Kidney (tissue), 14 donors: ENCODE measurements around the gene ALDH4A1. TPM values are rescaled to one million over a fixed set of nuclear protein-coding genes. Genes with fewer than 3 reads are reported as not detected.
A peak's percentile ranks its signal among the peaks of the same experiment; 100 is the strongest.

Experiments
- DNase-seq, 5 donors: peaks; one replicate each; pipeline ENCODE4 v3.0.0-alpha.2; 2013 to 2020
- FAIRE-seq: peaks from 2 replicates; lab custom pipeline; 2012; peaks lifted over from hg19 to GRCh38; lab: Jason Lieb, UNC
- H3K27ac ChIP-seq, 2 donors: one replicate each; pipeline ENCODE4 v1.7.0; 2013; ENCODE audit warnings: low read depth in 2 of 2, low read length in 2 of 2, inconsistent platforms in 1 of 2
- H3K27me3 ChIP-seq: one replicate; pipeline ENCODE4 v1.7.1; 2013; ENCODE audit warnings: low read length, inconsistent platforms; ENCODE audit not compliant: control insufficient read depth, insufficient read depth
- H3K36me3 ChIP-seq, 3 donors: one replicate each; pipeline versions ENCODE4 v1.7.0 to v1.7.1; 2013; ENCODE audit warnings: low read length in 3 of 3, control low read depth in 1 of 3, inconsistent platforms in 1 of 3; ENCODE audit not compliant: insufficient read depth in 3 of 3, control insufficient read depth in 2 of 3
- H3K4me1 ChIP-seq, 3 donors: one replicate each; pipeline versions ENCODE4 v1.7.0 to v1.7.1; 2013; ENCODE audit warnings: low read length in 3 of 3, inconsistent platforms in 1 of 3, low read depth in 1 of 3; ENCODE audit not compliant: control insufficient read depth in 2 of 3, insufficient read depth in 2 of 3
- H3K4me3 ChIP-seq, 3 donors: one replicate each; pipeline versions ENCODE4 v1.7.0 to v1.8.1; 2013; ENCODE audit warnings: low read length in 3 of 3, control low read depth in 1 of 3, inconsistent platforms in 1 of 3
- H3K9ac ChIP-seq, 3 donors: one replicate each; pipeline versions ENCODE4 v1.7.0 to v1.7.1; 2013; ENCODE audit warnings: low read length in 3 of 3, control low read depth in 1 of 3, inconsistent platforms in 1 of 3
- H3K9me3 ChIP-seq, 3 donors: one replicate each; pipeline versions ENCODE4 v1.7.0 to v1.7.1; 2013; ENCODE audit warnings: low read length in 3 of 3, control low read depth in 1 of 3, inconsistent platforms in 1 of 3; ENCODE audit not compliant: control insufficient read depth in 2 of 3, insufficient read depth in 1 of 3
- CTCF ChIP-seq: IDR thresholded peaks from 3 replicates; pipeline ENCODE4 v1.5.1; 2012; ENCODE audit warnings: mild to moderate bottlenecking, moderate library complexity, borderline replicate concordance; ENCODE audit not compliant: insufficient read depth; ENCODE audit errors: extremely low read depth
- intact Hi-C: fragments of 100-400 bp; cut with DNase I; formaldehyde crosslinking; loops from one replicate; pipeline ENCODE4 v1.11.1; 2022
- polyA plus RNA-seq: library from polyadenylated mRNA; stranded (reverse); fragments of 350-450 nt; fragmentation: Illumina TruSeq; extraction: RNeasy Lipid Tissue Mini Kit (QIAGEN cat#74804); gene quantifications from one replicate; pipeline ENCODE4 v1.2.3, GENCODE V29; 2014; ENCODE audit warnings: low read depth, low replicate concordance; ENCODE audit not compliant: insufficient read depth
- total RNA-seq: library from RNA; stranded (reverse); fragmentation: NEBNext Ultra II Directional; extraction: Animal tissue kit (Norgen Biotek cat#: 25700); gene quantifications from one replicate; pipeline ENCODE4 v1.2.1, GENCODE V29; 2021
- donor health status: control.
- donor health status: control.
- donor health status: control.
- donor health status: control.
- donor health status: control.
- donor health status: DM: yes; HTN: yes; CAD: no.
- donor health status: Normal renal cell carcinoma (clear cell type).

ALDH4A1 gene
- total and polyA plus RNA-seq, 2 donors from 2014 or later = 49.3 to 352 TPM

GRCh38 chr1:18941221-18942141, 39.1 kb upstream of the ALDH4A1 start:
- no peak overlapping the region for H3K4me3 ChIP-seq
- H3K9ac ChIP-seq = no peak overlapping the region
- no peaks in the 10 kb centered on the region for H3K9me3 ChIP-seq
- FAIRE-seq = no peak
- peak; percentile 74 to 84 (median 81) for DNase-seq
- H3K4me1 ChIP-seq = peaks cover 3 to 51% (median 38%) of the 10 kb centered on the region in 3 donors
- no peaks in the 10 kb centered on the region for H3K27me3 ChIP-seq
- peak overlapping the region; percentile 40 to 54 for H3K27ac ChIP-seq
- no peak for TF ChIP-seq CTCF
- intact Hi-C loops = no loop called here
- H3K36me3 ChIP-seq = no peaks in the 10 kb centered on the region

GRCh38 chr1:18940303-18941020, 38.1 kb upstream of the ALDH4A1 start:
- Histone ChIP-seq H3K36me3 (no peaks in the 10 kb centered on the region), H3K4me1 (peaks cover 0 to 44% (median 38%) of the 10 kb centered on the region in 3 donors), H3K9me3 (no peaks in the 10 kb centered on the region), H3K4me3 (no peak overlapping the region), H3K27me3 (no peaks in the 10 kb centered on the region), H3K27ac (no peak overlapping the region), H3K9ac (no peak overlapping the region)
- no peak for TF ChIP-seq CTCF
- FAIRE-seq (no peak), DNase-seq (peak in 1 of 5 donors; percentile 35)
- intact Hi-C loops = no loop called here

GRCh38 chr1:18939398-18940302, 37.3 kb upstream of the ALDH4A1 start:
- Histone ChIP-seq H3K9ac (no peak overlapping the region), H3K4me1 (peaks cover 0 to 36% (median 31%) of the 10 kb centered on the region in 3 donors), H3K27me3 (no peaks in the 10 kb centered on the region), H3K4me3 (no peak overlapping the region), H3K36me3 (no peaks in the 10 kb centered on the region), H3K9me3 (no peaks in the 10 kb centered on the region), H3K27ac (no peak overlapping the region)
- TF ChIP-seq CTCF = no peak
- FAIRE-seq (no peak), DNase-seq (no peak)
- intact Hi-C loops = no loop called here
